Mesothelial cell of epicardium (in vitro differentiated cells): ENCODE measurements around the gene TMEM130. TPM values are rescaled to one million over a fixed set of nuclear protein-coding genes. Genes with fewer than 3 reads are reported as not detected.

Source experiments
- DNase-seq, 2 experiments: peaks; one replicate each; pipeline ENCODE4 v3.0.0; 2021; ENCODE audit warnings: low spot score in 2 of 2; ENCODE audit not compliant: unreplicated experiment in 2 of 2
- H3K27ac Mint-ChIP-seq: 2 replicates; pipeline ENCODE4 v1.8.0; 2021; ENCODE audit warnings: mixed read lengths
- H3K27me3 Mint-ChIP-seq: 2 replicates; pipeline ENCODE4 v1.8.0; 2021; ENCODE audit warnings: low read depth, mixed read lengths
- H3K36me3 Mint-ChIP-seq: 2 replicates; pipeline ENCODE4 v1.8.0; 2021; ENCODE audit warnings: mixed read lengths
- H3K4me1 Mint-ChIP-seq: 2 replicates; pipeline ENCODE4 v1.8.0; 2021; ENCODE audit warnings: mixed read lengths
- H3K4me3 Mint-ChIP-seq: 2 replicates; pipeline ENCODE4 v1.8.0; 2021; ENCODE audit warnings: mild to moderate bottlenecking, moderate library complexity, mixed read lengths
- H3K9me3 Mint-ChIP-seq: 2 replicates; pipeline ENCODE4 v1.8.0; 2021; ENCODE audit warnings: mixed read lengths
- CTCF ChIP-seq: fragments of 200-600 bp; sonication (generic); IDR thresholded peaks from one replicate; pipeline ENCODE4 v1.5.0; 2021; ENCODE audit warnings: antibody characterized with exemption; ENCODE audit not compliant: unreplicated experiment
- total RNA-seq: library from RNA; stranded (reverse); gene quantifications from 3 replicates; pipeline ENCODE4 v1.2.1, GENCODE V29; 2021

TMEM130 gene
- total RNA-seq, 1 donor from 2014 or later = 12.5 TPM

- peaks cover 10% of the 10 kb centered on the region for H3K27me3 Mint-ChIP-seq
- H3K9me3 Mint-ChIP-seq = no peaks in the 10 kb centered on the region
- no peak overlapping the region for H3K4me3 Mint-ChIP-seq
- peaks cover 2% of the 10 kb centered on the region for H3K36me3 Mint-ChIP-seq
- peak overlapping the region; percentile 81 for H3K27ac Mint-ChIP-seq
- peaks cover 19% of the 10 kb centered on the region for H3K4me1 Mint-ChIP-seq
- DNase-seq = no peak
- TF ChIP-seq CTCF = no peak
These were observed 4.9 kb downstream of the TMEM130 start for GRCh38 chr7:98864731-98865453.

- Mint-ChIP-seq H3K4me3 (no peak overlapping the region), H3K27me3 (peaks cover 3% of the 10 kb centered on the region), H3K36me3 (peaks cover 2% of the 10 kb centered on the region), H3K4me1 (peaks cover 19% of the 10 kb centered on the region), H3K9me3 (no peaks in the 10 kb centered on the region), H3K27ac (no peak overlapping the region)
- no peak for DNase-seq
- TF ChIP-seq CTCF = no peak
These were observed 6.2 kb downstream of the TMEM130 start for GRCh38 chr7:98863601-98864000.

DNA sequence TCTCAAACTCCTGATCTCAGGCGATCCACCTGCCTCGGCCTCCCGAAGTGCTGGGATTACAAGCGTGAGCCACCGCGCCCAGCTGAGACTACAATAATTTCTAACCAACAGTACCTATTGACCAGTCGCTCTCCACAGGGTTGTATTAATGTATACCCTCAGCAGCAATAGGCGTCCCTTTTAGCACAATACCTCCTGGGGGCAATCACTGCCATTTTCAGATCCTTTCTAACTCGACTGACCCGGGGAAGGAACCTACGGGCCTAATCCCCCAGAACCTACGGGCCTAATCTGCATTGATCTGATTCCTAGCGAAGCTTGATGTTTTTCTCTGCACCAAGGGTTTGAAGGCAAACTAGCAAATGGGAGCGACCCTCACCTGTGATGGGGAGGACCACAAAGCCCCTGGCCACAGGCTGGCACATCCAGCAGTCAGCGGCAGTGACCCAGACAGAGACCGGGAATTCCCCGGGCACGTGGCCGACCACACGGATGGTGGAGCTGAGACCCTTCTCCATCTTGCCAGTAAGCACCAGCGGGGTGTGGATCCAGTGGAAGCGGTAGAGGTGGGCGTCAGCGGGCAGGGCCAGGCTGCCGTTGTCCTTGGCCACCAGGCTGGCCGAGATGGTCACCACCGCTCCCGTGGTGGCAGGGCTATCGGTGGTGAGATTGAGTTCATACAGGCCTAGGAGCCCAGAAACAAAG is 6.9 kb downstream of the TMEM130 start:
- no peak for DNase-seq
- no peak overlapping the region for H3K27ac Mint-ChIP-seq
- no peak overlapping the region for H3K4me3 Mint-ChIP-seq
- no peaks in the 10 kb centered on the region for H3K27me3 Mint-ChIP-seq
- peaks cover 19% of the 10 kb centered on the region for H3K4me1 Mint-ChIP-seq
- H3K9me3 Mint-ChIP-seq = no peaks in the 10 kb centered on the region
- TF ChIP-seq CTCF = no peak
- peaks cover 2% of the 10 kb centered on the region for H3K36me3 Mint-ChIP-seq

DNA sequence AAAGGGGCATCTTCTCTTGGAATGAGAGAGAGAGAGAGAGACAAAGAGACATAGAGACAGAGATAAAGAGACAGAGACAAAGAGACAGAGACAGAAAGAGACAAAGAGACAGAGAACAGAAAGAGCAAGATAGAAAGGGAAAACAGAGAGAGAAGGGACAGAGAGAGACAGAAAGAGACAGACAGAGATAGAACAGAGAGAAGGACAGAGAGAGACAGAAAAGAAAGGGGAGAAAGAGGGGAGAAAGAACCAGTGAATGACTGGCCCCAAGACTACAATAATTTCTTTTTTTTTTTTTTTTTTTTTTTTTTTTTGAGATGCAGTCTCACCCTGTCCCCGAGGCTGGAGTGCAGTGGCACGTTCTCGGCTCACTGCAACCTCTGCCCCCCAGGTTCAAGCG is 7.6 kb downstream of the TMEM130 start:
- Mint-ChIP-seq H3K9me3 (no peaks in the 10 kb centered on the region), H3K27me3 (no peaks in the 10 kb centered on the region), H3K4me1 (peaks cover 14% of the 10 kb centered on the region), H3K27ac (no peak overlapping the region), H3K36me3 (peaks cover 2% of the 10 kb centered on the region), H3K4me3 (no peak overlapping the region)
- DNase-seq = no peak
- no peak for TF ChIP-seq CTCF

- Mint-ChIP-seq H3K27me3 (no peaks in the 10 kb centered on the region), H3K27ac (no peak overlapping the region), H3K4me3 (no peak overlapping the region), H3K4me1 (no peaks in the 10 kb centered on the region), H3K36me3 (peaks cover 2% of the 10 kb centered on the region), H3K9me3 (no peaks in the 10 kb centered on the region)
- TF ChIP-seq CTCF = no peak
- DNase-seq = no peak
These were observed 9.7 kb downstream of the TMEM130 start for GRCh38 chr7:98860071-98860470.
